ENCODE measurements around the gene C19orf12.

DNA sequence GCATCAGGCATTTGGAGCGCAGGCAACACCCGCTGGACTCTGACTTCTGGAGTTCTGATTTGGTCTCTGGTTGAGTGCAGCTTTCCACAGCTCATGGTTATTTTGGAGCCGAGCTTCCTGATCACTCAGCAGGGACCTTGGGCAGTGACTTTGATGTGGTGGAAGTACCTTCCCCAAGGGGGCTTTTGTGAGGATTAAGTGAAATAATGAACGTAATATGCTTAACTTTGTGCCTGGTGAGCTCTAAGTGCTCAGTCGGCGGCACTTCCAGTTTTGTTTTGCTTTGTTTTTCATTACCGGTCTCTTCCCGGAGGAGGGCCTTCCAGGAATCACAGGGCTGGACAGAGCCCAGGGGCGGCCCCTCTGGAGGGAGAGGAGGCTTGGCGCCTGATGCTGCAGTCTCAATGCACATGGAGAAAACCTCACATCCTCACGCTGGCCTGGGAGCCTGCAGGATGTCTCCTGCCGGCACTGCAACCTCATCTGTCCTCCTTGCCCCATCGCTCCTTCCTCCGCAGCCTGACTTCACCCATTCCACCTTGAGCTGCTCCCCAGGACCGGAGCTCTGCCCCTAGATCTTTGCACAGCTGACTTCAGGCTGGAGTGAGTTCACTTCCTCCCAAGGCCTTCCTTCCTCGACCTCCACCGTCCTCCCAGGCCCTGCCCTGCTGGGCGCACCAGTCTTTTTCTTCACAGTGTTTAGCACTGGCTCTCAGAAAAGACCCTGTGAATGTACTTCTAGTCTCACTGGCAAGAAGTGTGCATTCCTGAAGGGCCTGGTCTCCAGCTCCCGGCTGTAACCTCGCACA is 48.3 kb downstream of the C19orf12 start:
- TF ChIP-seq POLR2AphosphoS5 (IDR thresholded peaks at IDR 0.05; ENCODE audit: borderline replicate concordance, low read depth, low read length) (no peak), EZH2 (IDR thresholded peaks at IDR 0.05) (no peak), FOXP2 (optimal IDR thresholded peaks at IDR 0.05; ENCODE audit: control extremely low read depth, extremely low read length, insufficient read depth) (no peak)
